GM19397 (cell line): ENCODE results near the gene RBM19.
"Not testable (repeated sequence)": the region's sequence is repeated elsewhere in the genome, so short reads cannot be mapped to it uniquely, and the experiment has no call there.

ENCODE experiments used
- ATAC-seq: cut with Tn5 transposase; IDR thresholded peaks from one replicate; pipeline ENCODE4 v1.9.1; 2021; ENCODE audit warnings: mild to moderate bottlenecking, moderate library complexity; ENCODE audit not compliant: unreplicated experiment

RBM19 gene

GRCh38 chr12:113908584-113909100 is 57.5 kb downstream of the RBM19 start:
- no peak for ATAC-seq

GRCh38 chr12:113907446-113908180 is 58.5 kb downstream of the RBM19 start:
- ATAC-seq: no peak

GRCh38 chr12:113906411-113907200 is 59.5 kb downstream of the RBM19 start:
- no peak for ATAC-seq

- ATAC-seq: no peak
These were observed 60.3 kb downstream of the RBM19 start for GRCh38 chr12:113905829-113906228.

- no peak for ATAC-seq
These were observed 62.7 kb downstream of the RBM19 start for GRCh38 chr12:113903381-113903863.

GRCh38 chr12:113901319-113901718 is 64.8 kb downstream of the RBM19 start:
- not testable (repeated sequence) for ATAC-seq

- ATAC-seq: no peak
These were observed 65.4 kb downstream of the RBM19 start for GRCh38 chr12:113900716-113901115.

GRCh38 chr12:113899561-113900471 is 66.3 kb downstream of the RBM19 start:
- no peak for ATAC-seq

GRCh38 chr12:113899042-113899560 is 67.0 kb downstream of the RBM19 start:
- ATAC-seq: no peak

GRCh38 chr12:113898466-113898865 is 67.7 kb downstream of the RBM19 start:
- no peak for ATAC-seq

GRCh38 chr12:113897406-113897805 is 68.7 kb downstream of the RBM19 start:
- ATAC-seq: no peak

- ATAC-seq: no peak
These were observed 69.3 kb downstream of the RBM19 start for GRCh38 chr12:113896841-113897240.

GRCh38 chr12:113896194-113896593 is 69.9 kb downstream of the RBM19 start:
- ATAC-seq: no peak

- no peak for ATAC-seq
These were observed 70.9 kb downstream of the RBM19 start for GRCh38 chr12:113895176-113895575.

GRCh38 chr12:113894697-113895096 is 71.4 kb downstream of the RBM19 start:
- ATAC-seq: no peak

- ATAC-seq: no peak
These were observed 72.9 kb downstream of the RBM19 start for GRCh38 chr12:113893221-113893620.

- ATAC-seq: no peak
These were observed 73.6 kb downstream of the RBM19 start for GRCh38 chr12:113892556-113892955.

- ATAC-seq: no peak
These were observed 74.2 kb downstream of the RBM19 start for GRCh38 chr12:113891739-113892520.

GRCh38 chr12:113891167-113891692 is 74.9 kb downstream of the RBM19 start:
- no peak for ATAC-seq
